ENCODE data around the gene NR2F6.

NR2F6 gene

GRCh38 chr19:17227798-17228367, 17.8 kb downstream of the NR2F6 start:
- no peak overlapping the region for H3K27ac ChIP-seq (ENCODE audit: low read depth, low read length)
- H3K36me3 ChIP-seq (ENCODE audit: control insufficient read depth in 5 of 5, insufficient read depth in 5 of 5, low read length in 5 of 5), result peaks cover 0 to 38% (median 29%) of the 10 kb centered on the region in 5 donors
- H3K4me1 ChIP-seq (ENCODE audit: control insufficient read depth in 5 of 5, insufficient read depth in 5 of 5, low read length in 5 of 5), result peaks cover 1 to 28% (median 18%) of the 10 kb centered on the region in 5 donors
- no peaks in the 10 kb centered on the region for H3K27me3 ChIP-seq (ENCODE audit: control insufficient read depth in 5 of 5, insufficient read depth in 4 of 5, low read length in 5 of 5)
- no peak overlapping the region for H3K4me3 ChIP-seq (ENCODE audit: low read depth in 1 of 5, low read length in 5 of 5)
- no peak overlapping the region for H3K9ac ChIP-seq (ENCODE audit: low read length in 5 of 5)
- H3K9me3 ChIP-seq (ENCODE audit: control insufficient read depth in 5 of 5, low read length in 5 of 5), result no peaks in the 10 kb centered on the region

GRCh38 chr19:17226002-17226933, 19.5 kb downstream of the NR2F6 start, which contains the start of gene OCEL1:
Gene OCEL1 (plus strand): TSS chr19:17226226. CDS start chr19:17226248, 22 bp downstream.
- peak within 1 kb of the TSS in 4 of 5 donors; percentile 53 to 75 (median 70) for H3K9ac ChIP-seq (ENCODE audit: low read length in 5 of 5)
- peak within 1 kb of the TSS; percentile 68 to 86 (median 79) for H3K4me3 ChIP-seq (ENCODE audit: low read depth in 1 of 5, low read length in 5 of 5)
- H3K27ac ChIP-seq (ENCODE audit: low read depth, low read length), result peak within 1 kb of the TSS; percentile 62
- H3K4me1 ChIP-seq (ENCODE audit: control insufficient read depth in 5 of 5, insufficient read depth in 5 of 5, low read length in 5 of 5), result peaks cover 1 to 19% (median 18%) of the 10 kb centered on the region in 5 donors
- H3K9me3 ChIP-seq (ENCODE audit: control insufficient read depth in 5 of 5, low read length in 5 of 5), result no peaks in the 10 kb centered on the region
- peaks cover 0 to 23% (median 13%) of the 10 kb centered on the region in 5 donors for H3K36me3 ChIP-seq (ENCODE audit: control insufficient read depth in 5 of 5, insufficient read depth in 5 of 5, low read length in 5 of 5)
- H3K27me3 ChIP-seq (ENCODE audit: control insufficient read depth in 5 of 5, insufficient read depth in 4 of 5, low read length in 5 of 5), result no peaks in the 10 kb centered on the region

- peaks cover 1 to 23% (median 22%) of the 10 kb centered on the region in 5 donors for H3K4me1 ChIP-seq (ENCODE audit: control insufficient read depth in 5 of 5, insufficient read depth in 5 of 5, low read length in 5 of 5)
- no peaks in the 10 kb centered on the region for H3K9me3 ChIP-seq (ENCODE audit: control insufficient read depth in 5 of 5, low read length in 5 of 5)
- H3K9ac ChIP-seq (ENCODE audit: low read length in 5 of 5), result no peak overlapping the region
- no peaks in the 10 kb centered on the region for H3K27me3 ChIP-seq (ENCODE audit: control insufficient read depth in 5 of 5, insufficient read depth in 4 of 5, low read length in 5 of 5)
- no peak overlapping the region for H3K27ac ChIP-seq (ENCODE audit: low read depth, low read length)
- peaks cover 0 to 14% (median 10%) of the 10 kb centered on the region in 5 donors for H3K36me3 ChIP-seq (ENCODE audit: control insufficient read depth in 5 of 5, insufficient read depth in 5 of 5, low read length in 5 of 5)
- H3K4me3 ChIP-seq (ENCODE audit: low read depth in 1 of 5, low read length in 5 of 5), result no peak overlapping the region
Measured at GRCh38 chr19:17225053-17225452, 20.7 kb downstream of the NR2F6 start.

GRCh38 chr19:17220207-17220758, 25.4 kb downstream of the NR2F6 start:
- H3K9ac ChIP-seq (ENCODE audit: low read length in 5 of 5), result no peak overlapping the region
- H3K9me3 ChIP-seq (ENCODE audit: control insufficient read depth in 5 of 5, low read length in 5 of 5), result peaks cover 0 to 4% (median 0%) of the 10 kb centered on the region in 5 donors
- no peak overlapping the region for H3K27ac ChIP-seq (ENCODE audit: low read depth, low read length)
- H3K27me3 ChIP-seq (ENCODE audit: control insufficient read depth in 5 of 5, insufficient read depth in 4 of 5, low read length in 5 of 5), result no peaks in the 10 kb centered on the region
- peaks cover 0 to 26% (median 20%) of the 10 kb centered on the region in 5 donors for H3K36me3 ChIP-seq (ENCODE audit: control insufficient read depth in 5 of 5, insufficient read depth in 5 of 5, low read length in 5 of 5)
- no peak overlapping the region for H3K4me3 ChIP-seq (ENCODE audit: low read depth in 1 of 5, low read length in 5 of 5)
- peaks cover 0 to 15% (median 11%) of the 10 kb centered on the region in 5 donors for H3K4me1 ChIP-seq (ENCODE audit: control insufficient read depth in 5 of 5, insufficient read depth in 5 of 5, low read length in 5 of 5)

GRCh38 chr19:17219286-17219685, 26.4 kb downstream of the NR2F6 start:
- H3K36me3 ChIP-seq (ENCODE audit: control insufficient read depth in 5 of 5, insufficient read depth in 5 of 5, low read length in 5 of 5), result peaks cover 0 to 26% (median 20%) of the 10 kb centered on the region in 5 donors
- no peak overlapping the region for H3K27ac ChIP-seq (ENCODE audit: low read depth, low read length)
- peaks cover 2 to 23% (median 19%) of the 10 kb centered on the region in 5 donors for H3K4me1 ChIP-seq (ENCODE audit: control insufficient read depth in 5 of 5, insufficient read depth in 5 of 5, low read length in 5 of 5)
- peaks cover 0 to 4% (median 0%) of the 10 kb centered on the region in 5 donors for H3K9me3 ChIP-seq (ENCODE audit: control insufficient read depth in 5 of 5, low read length in 5 of 5)
- no peak overlapping the region for H3K4me3 ChIP-seq (ENCODE audit: low read depth in 1 of 5, low read length in 5 of 5)
- H3K9ac ChIP-seq (ENCODE audit: low read length in 5 of 5), result no peak overlapping the region
- H3K27me3 ChIP-seq (ENCODE audit: control insufficient read depth in 5 of 5, insufficient read depth in 4 of 5, low read length in 5 of 5), result no peaks in the 10 kb centered on the region

- H3K9me3 ChIP-seq (ENCODE audit: control insufficient read depth in 5 of 5, low read length in 5 of 5), result peaks cover 0 to 4% (median 0%) of the 10 kb centered on the region in 5 donors
- peaks cover 2 to 24% (median 19%) of the 10 kb centered on the region in 5 donors for H3K4me1 ChIP-seq (ENCODE audit: control insufficient read depth in 5 of 5, insufficient read depth in 5 of 5, low read length in 5 of 5)
- no peaks in the 10 kb centered on the region for H3K27me3 ChIP-seq (ENCODE audit: control insufficient read depth in 5 of 5, insufficient read depth in 4 of 5, low read length in 5 of 5)
- no peak overlapping the region for H3K9ac ChIP-seq (ENCODE audit: low read length in 5 of 5)
- peak overlapping the region; percentile 69 for H3K27ac ChIP-seq (ENCODE audit: low read depth, low read length)
- peak overlapping the region in 4 of 5 donors; percentile 78 to 87 (median 80) for H3K4me3 ChIP-seq (ENCODE audit: low read depth in 1 of 5, low read length in 5 of 5)
- H3K36me3 ChIP-seq (ENCODE audit: control insufficient read depth in 5 of 5, insufficient read depth in 5 of 5, low read length in 5 of 5), result peaks cover 0 to 49% (median 33%) of the 10 kb centered on the region in 5 donors
Measured at GRCh38 chr19:17216058-17216670, 29.6 kb downstream of the NR2F6 start.

- Histone ChIP-seq H3K36me3 (ENCODE audit: control insufficient read depth in 5 of 5, insufficient read depth in 5 of 5, low read length in 5 of 5) (peaks cover 0 to 57% (median 41%) of the 10 kb centered on the region in 5 donors), H3K4me3 (ENCODE audit: low read depth in 1 of 5, low read length in 5 of 5) (peak within 1 kb of the TSS; percentile 78 to 87 (median 79)), H3K27ac (ENCODE audit: low read depth, low read length) (peak within 1 kb of the TSS; percentile 69), H3K9ac (ENCODE audit: low read length in 5 of 5) (peak within 1 kb of the TSS in 4 of 5 donors; percentile 68 to 83 (median 78)), H3K9me3 (ENCODE audit: control insufficient read depth in 5 of 5, low read length in 5 of 5) (peaks cover 0 to 4% (median 0%) of the 10 kb centered on the region in 5 donors), H3K4me1 (ENCODE audit: control insufficient read depth in 5 of 5, insufficient read depth in 5 of 5, low read length in 5 of 5) (peaks cover 2 to 25% (median 17%) of the 10 kb centered on the region in 5 donors), H3K27me3 (ENCODE audit: control insufficient read depth in 5 of 5, insufficient read depth in 4 of 5, low read length in 5 of 5) (no peaks in the 10 kb centered on the region)
Measured at GRCh38 chr19:17215127-17215971, 30.4 kb downstream of the NR2F6 start, which contains the start of gene USE1. Gene USE1 (plus strand): TSS chr19:17215357. CDS start chr19:17215406, 49 bp downstream.

GRCh38 chr19:17214508-17215126, 31.1 kb downstream of the NR2F6 start:
- peak overlapping the region in 4 of 5 donors; percentile 68 to 83 (median 78) for H3K9ac ChIP-seq (ENCODE audit: low read length in 5 of 5)
- peaks cover 0 to 62% (median 47%) of the 10 kb centered on the region in 5 donors for H3K36me3 ChIP-seq (ENCODE audit: control insufficient read depth in 5 of 5, insufficient read depth in 5 of 5, low read length in 5 of 5)

More at GRCh38 chr19:17214508-17215126, 31.1 kb downstream of the NR2F6 start:
- peaks cover 0 to 4% (median 0%) of the 10 kb centered on the region in 5 donors for H3K9me3 ChIP-seq (ENCODE audit: control insufficient read depth in 5 of 5, low read length in 5 of 5)
- peak overlapping the region; percentile 69 to 87 (median 79) for H3K4me3 ChIP-seq (ENCODE audit: low read depth in 1 of 5, low read length in 5 of 5)
- peaks cover 2 to 22% (median 16%) of the 10 kb centered on the region in 5 donors for H3K4me1 ChIP-seq (ENCODE audit: control insufficient read depth in 5 of 5, insufficient read depth in 5 of 5, low read length in 5 of 5)
- no peaks in the 10 kb centered on the region for H3K27me3 ChIP-seq (ENCODE audit: control insufficient read depth in 5 of 5, insufficient read depth in 4 of 5, low read length in 5 of 5)
- peak overlapping the region; percentile 69 for H3K27ac ChIP-seq (ENCODE audit: low read depth, low read length)
